GM04504 (cell line): ENCODE measurements around the gene FLT1.

Experiments
- DNase-seq: peaks from one replicate; pipeline ENCODE4 v3.0.0-alpha.2; 2012; ENCODE audit warnings: low read depth

FLT1 gene

DNA sequence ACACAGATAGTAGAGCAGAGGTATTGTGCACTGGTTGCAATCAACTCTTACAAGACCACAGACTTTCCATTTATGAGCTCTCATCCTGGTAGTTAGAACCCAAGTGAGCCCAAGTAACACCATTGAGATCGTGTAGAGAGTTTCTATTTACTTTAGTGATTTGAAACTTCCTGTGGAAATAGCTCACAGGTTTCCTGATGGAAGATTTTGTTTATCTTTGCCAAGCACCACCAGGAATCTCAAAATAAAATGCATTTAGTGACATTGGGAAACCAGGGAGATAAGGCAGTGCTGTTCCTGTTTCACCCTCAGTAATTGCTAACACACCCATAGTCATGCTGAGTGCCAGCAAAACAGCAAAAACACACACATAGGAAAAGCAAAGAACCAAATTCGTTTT is 102.5 kb downstream of the FLT1 start:
- DNase-seq, result no peak

DNA sequence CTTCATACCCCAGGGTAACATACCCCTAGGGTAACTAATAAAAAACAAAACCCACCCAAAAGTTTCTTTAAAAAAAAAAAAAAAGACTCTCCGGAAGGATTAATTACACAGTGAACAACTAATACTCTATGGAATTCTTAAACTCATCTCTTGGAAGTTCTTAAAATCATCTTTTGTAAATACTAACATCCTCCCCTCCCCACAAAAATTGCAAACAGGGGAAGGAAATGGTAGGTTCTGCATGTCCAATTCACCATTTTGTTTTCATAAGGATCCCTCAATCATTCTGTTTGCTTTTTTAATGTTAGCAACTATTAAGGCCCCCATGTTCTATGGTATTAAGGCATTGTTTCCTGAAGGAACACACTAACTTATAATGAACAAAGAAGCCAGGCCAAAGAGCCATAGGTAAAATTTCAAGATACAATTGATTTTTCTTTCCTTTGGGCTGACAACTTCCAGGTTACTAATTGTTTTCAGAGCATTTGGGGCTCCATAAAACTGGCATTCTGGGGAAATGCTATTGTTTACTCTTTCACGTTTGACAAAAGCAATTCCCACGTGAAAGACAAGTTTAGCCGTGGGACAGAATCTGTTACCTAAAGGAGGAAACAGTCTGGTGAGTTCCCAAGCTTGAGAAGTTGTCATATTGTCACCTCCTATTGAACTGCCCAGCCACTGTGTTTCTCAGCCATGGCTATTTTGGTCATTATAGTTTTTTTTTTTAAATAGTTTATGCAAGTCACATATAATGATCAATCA is 107.0 kb downstream of the FLT1 start:
- DNase-seq, result no peak

DNA sequence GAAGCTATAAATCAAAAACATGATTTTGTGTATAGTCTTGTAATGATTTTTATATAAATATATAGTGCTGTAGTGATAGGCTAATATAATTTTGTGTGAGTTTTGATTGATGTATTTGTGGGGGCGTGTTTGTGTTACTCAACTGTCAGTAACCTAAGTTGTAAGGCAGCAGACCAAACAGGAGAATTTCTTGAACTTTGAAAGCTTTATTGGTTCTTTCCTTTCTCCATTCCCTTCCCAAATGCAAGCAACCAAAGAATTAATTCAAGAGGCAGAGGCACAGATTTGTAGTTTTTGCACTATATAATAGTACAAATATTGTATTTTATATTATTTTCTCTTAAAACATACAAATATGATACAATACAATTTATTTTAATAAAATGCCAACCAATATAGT is 109.6 kb downstream of the FLT1 start:
- DNase-seq, result no peak

DNA sequence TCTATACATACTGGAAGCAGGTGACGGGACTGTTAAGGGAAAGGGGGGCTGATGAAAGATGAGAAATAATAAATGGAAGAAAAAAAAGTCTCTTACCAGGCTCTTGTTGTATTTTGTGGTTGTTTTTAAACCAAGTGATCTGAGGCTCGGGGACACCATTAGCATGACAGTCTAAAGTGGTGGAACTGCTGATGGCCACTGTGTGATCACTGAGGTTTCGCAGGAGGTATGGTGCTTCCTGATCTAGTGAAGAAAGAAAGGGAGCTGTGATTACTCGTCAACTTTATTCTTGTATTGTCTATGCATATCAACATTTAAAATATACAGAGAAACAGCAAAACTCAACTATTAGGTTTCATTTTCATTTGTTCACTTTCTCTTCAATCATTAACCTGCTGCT is 110.1 kb downstream of the FLT1 start:
- DNase-seq, result no peak

DNA sequence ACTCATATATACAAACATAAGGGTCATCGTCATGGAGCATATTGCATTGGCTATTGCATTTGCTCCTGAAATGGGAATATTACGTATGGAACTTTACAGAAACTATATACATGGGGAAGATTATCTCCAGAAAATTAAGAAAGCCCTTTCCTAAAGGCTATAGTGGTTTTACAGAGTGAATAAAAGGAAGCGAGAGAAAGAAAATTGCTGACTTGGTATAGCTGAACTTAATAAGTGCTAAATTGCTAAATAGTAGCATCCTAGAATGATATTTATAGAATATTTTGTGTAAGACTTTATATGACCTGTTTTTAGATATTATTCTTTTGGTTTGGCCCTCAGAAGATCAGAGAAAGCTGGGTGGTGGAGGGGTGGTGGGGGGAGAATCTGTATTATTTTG is 114.6 kb downstream of the FLT1 start:
- DNase-seq, result no peak

DNA sequence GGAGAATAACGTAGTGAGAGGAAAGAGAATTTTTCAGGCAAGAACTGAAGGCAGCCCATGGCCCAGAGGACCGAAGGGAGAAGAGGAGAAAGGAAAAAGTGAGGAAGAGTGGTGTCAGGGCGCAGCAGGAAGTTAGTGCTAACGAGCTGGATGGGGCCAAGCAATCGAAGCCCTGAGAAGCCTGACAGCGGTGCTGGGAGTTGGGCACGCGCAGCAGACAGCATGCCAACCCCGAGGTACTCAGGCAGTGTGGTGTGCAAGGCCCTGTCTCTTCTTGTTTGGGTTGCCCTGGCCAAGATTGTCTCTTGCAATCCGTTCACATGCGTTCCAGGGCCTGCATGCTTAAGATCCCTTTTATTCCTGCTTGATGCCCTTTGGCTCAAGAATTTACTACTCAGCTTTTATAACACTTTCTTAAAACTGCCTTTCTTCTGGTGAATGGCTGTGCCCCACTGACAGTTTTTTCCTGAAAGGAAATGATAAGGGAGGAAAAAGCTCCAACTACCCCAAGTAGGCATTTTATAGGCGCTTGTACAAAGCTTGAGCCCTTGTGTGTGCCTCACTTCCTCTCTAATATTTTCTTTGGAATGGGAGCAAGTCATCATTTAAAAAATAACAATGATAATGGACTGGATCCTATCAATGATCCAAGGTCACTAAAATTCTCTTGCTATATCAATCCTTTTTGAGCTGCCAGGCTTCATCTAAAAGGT is 115.4 kb downstream of the FLT1 start:
- DNase-seq, result no peak

DNA sequence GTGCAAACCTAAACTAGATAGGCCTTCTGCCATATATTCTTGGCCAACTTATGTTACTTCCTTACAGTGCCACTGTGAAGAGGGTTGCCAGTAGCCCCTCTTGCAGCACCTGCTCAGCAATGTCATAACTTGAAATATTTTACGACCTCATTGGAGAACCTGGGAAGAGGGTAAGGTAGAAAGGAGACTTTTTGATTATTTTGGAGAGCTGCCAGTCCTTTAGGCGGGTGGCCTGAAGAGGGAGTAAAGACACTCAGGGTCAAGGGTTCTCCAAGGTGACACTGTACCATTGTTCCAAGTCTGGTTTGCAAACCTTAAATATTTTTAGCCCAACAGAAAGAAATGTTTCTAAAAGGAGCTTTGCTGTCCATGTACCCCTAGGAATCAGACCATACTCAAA is 118.3 kb downstream of the FLT1 start:
- no peak for DNase-seq

DNA sequence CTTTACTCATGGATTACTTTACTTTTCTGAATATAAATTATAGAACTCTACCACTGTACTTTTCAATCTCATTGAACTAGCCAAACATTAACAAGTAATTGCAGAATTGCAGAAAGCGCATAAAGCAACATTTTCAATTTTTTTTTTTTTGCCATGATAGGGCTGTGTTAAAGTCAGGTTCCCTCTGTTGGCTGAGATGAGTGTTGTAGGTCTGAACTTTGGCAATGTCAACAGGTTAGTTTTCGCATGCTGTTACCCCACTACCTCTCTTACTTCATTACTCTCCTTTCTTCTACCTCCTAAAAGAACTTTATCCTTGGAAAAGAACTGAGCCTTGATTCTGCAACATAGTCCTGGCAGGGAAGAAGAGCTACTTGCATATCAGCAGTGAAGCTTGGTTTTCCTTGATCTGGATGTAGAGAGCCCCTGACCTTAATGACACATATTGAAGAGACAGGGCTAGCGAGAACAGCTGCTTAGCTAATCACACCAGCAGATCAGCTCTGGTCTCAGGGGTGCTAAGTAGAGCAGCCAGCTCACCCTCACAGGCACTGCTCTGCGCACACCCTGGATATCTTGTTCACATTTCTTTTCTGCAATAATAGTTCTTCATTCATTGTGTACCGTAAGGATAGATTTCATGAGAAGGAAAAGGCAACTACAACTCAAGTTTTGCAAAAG is 119.5 kb downstream of the FLT1 start:
- DNase-seq, result no peak

DNA sequence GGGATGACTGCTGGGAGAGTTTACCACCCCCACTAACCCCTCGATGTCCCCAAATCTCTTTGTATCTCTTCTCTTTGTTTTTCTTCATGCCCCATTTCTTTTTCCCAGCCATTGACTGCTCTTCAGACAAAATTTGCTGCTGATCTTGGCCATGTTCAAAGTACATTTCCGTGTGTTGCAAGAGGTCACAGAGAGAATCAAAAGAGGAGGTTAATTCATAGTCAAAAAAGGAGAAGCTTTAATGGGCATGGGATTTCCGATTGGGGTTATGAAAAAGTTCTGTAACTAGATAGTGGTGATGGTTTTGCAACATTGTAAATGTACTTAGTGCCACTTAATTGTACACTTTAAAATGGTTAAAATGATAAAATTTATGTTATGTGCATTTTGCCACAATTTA is 121.1 kb downstream of the FLT1 start:
- no peak for DNase-seq

DNA sequence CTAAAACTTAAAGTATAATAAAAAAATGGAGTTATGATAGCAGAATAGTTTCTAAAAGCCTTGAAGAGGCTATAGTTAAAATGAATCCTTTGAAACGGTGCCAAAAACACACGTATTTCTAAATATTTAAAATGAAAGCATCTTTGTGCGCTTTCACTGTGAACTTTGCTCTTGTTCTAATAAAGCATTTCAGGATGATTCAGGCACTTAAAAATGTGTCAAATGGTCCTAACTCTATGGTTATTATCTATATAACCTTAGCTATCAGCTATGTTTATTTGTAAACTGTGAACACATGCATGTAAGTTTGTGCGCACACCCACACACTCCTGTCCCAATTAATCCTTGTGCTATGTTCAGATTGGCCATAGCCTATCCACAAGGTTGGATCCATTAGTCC is 124.5 kb downstream of the FLT1 start:
- DNase-seq, result no peak

DNA sequence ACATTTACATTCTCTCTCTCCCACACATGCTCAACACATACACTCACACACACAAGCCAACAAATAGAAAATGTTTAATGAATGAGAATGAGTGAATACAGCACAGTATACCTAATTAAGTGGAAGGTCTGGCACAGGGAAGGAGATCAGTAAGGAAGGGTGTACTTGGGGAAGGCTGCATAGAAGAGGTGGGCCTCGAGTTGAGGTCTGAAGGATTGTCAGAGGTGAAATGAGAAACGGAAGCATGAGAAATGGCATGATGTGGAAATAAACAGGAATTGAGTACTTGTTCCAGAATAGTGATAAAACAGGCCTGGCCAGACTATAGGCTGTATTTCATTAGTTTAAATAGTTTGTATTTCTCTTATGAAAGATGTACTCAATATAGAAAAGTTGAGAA is 136.2 kb downstream of the FLT1 start:
- no peak for DNase-seq

DNA sequence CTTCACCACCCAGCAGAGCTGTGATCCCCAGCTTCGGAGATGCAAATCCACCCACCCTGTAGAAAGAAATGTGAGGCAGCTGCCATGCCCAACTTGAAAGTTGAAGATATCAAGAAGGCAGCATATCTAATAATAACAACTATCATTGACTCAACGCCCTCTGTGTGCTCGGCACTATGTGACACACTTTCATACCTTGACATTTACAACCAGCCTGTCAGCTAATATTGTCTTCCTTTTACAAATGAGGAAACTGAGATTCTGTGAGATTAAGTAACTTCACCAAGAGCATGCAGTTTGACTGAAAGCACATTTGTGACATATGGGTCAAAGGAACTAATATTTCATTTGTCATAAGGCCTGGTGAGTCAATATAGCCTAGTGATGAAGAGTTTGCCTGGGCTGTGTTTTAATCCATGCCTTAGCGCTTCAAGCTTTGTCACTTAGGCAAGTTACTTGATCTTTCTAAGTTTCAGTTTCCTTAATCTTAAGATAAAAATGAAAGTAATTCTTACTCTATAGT is 137.0 kb downstream of the FLT1 start:
- DNase-seq, result no peak

DNA sequence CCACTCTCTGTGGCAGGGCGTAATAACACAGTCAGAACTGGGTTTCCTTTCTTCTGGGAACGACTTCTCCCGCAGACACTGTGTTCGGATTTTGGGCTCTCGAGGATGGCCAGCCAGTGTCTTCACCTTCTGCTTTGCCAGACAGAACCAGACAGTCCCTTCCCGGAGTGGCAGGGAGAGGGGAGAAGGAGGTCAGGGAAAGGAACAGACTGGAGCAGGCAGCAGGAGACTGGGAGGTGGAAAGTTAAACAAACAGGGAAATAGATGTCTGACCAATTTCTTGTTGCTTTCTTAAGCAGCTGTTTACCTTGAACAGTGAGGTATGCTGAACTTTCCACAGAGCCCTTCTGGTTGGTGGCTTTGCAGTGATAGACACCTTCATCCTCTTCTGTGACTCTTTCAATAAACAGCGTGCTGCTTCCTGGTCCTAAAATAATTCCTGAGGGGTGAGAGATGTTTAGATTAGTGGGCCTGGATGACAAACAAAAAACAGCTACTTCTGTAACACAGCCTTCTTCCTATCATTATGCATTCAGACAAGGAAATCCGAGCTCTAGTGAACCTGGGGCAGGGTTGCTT is 137.6 kb downstream of the FLT1 start:
- DNase-seq, result no peak

DNA sequence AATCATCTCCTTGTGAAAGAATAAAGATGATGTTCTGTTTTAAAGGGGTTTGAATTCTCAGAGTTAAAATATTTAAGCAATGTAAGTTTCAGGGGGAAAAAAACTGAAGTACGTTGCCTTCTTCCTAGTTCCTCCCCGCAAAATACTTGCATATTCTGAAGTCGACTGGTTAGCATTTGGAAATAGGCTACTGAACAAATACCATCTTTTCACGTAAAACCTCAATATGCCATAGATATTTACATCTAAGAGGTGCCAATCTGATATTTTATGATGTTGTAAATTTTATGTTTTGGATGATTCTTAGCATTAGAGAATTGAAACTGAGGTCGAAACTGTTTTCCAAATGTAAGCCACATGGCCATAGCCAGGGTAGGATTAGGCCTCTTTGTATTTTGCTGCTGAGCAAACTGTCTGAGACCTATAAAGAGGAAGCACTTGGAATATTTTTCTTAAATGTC is 138.3 kb downstream of the FLT1 start:
- no peak for DNase-seq

DNA sequence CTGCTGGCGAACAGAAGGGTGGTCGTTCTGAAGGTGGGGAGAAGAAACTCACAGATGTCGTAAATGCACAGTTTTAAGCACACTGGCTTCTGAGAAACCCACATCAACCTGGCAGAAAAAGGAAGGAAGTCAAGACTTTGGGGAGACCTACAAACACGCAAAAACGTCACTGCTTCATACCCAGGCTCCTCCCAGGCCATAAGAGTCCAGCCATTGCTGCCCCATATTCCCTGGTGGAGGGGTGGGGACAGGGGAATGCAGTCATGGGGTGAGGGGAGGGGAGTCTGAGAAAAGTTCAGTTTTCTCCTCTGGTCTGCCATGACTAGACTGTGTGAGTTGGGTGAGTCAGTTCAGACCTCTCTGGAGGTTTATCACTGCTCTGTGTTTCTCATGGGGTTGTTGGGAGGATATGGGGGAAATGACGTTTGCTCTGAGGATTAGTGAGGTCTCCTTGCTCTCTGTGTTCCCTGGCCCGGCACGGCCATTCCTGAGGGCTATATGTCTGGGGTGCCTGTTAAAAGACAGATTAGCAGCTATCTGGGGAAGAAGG is 139.0 kb downstream of the FLT1 start:
- DNase-seq, result no peak

DNA sequence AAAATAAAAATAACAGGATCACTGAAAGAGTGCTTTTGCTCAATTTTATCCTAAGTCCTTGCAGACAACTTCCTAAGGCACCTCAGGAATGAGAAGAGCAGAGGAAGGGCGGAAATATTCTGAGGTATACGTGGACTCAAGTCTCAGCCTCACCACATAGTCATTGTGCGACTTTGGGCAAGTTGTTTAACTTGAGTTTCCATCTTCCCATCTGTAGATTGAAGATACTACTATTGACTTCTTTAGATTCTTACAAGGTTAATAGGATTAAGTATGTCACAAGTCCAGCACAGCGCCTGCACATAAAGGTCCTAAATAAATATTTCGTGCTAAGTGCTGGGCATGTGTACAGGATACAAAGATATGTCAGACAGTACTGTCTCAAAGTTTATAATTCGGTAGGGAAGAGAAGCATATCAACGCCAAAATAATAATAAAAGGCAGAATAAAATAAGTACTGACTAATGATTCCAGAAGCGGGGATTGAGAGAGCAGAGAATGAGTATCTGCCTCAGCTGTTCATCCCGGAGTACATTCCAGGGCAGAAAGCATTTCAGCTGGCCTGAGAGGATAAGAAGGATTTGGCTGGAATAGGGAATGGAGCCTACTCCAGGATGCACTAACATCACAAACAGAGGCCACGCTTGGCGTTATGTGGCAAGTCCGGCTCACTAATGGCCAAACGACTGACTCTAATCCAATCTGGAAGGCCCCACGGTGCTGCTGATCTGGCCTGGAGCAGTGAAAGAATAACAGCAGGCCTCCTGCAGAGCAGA is 139.7 kb downstream of the FLT1 start:
- DNase-seq, result no peak

DNA sequence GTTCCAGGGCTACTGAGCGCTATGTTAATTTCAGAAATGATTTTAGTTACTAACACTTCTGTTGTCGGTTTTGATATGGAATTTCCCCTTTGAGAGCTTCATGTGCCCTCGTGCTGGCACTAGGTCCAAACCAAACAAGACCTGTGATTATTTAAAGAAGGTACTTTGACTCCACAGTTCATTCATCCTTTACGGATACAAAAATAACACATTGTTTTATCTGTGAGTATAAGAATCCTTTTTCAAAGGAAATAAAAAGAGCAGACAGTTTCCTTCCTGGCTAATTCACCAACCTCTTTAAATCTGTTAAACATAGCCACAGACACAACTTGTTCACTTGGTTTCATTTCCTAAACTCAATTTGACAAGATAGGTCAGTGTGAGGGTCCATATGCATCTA is 141.2 kb downstream of the FLT1 start:
- no peak for DNase-seq

DNA sequence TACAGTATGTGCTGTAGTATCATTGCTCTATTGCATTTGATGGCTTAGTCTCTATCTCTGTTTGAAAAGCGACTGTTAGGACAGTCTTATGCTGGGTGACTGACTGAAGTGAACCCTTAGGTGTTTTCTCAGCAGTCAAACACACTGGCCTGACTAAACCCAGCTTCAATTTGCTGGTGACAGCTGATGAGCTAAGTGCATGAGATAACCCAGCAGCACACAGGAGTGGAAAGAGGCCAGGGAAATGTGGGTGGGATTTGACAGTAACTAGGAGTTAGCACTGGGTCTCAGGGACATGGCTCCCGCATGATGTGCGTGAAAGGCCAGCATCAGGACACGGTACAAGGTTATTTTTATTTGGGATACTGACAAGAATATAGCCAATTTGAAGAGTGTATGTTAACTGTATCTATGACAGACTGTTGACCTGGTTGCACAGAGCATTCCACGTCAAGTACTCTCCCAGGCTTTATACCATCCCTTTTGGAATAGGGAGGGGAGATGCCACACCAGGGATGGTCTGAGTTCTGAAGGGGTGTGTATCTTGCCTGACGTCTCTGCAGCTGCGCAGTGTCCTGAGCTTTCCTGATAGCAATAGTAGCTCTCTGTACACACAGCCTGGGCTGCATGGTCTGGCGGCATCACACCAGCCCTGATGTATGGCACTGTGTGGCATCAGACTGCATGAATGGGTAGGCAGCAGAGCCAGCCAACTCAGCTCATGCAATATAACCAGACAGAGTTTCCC is 144.8 kb downstream of the FLT1 start:
- no peak for DNase-seq

DNA sequence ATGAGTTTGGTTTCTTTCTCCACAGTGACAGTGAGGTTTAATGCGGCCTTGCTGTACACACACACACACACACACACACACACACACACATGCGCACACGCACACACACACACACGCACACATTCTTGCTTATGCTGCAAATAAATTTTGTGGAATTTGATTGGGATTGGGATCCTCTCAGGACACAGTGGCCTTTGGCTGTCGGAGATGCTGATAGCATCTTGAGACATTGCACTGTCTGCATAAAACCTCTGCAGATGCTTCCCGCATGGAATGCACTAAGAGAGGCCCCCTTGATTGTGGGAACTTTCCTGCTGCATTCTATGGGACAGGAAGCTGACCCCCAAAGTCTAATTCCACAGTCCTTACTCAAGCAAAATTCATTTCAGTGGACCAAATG is 145.6 kb downstream of the FLT1 start:
- no peak for DNase-seq

DNA sequence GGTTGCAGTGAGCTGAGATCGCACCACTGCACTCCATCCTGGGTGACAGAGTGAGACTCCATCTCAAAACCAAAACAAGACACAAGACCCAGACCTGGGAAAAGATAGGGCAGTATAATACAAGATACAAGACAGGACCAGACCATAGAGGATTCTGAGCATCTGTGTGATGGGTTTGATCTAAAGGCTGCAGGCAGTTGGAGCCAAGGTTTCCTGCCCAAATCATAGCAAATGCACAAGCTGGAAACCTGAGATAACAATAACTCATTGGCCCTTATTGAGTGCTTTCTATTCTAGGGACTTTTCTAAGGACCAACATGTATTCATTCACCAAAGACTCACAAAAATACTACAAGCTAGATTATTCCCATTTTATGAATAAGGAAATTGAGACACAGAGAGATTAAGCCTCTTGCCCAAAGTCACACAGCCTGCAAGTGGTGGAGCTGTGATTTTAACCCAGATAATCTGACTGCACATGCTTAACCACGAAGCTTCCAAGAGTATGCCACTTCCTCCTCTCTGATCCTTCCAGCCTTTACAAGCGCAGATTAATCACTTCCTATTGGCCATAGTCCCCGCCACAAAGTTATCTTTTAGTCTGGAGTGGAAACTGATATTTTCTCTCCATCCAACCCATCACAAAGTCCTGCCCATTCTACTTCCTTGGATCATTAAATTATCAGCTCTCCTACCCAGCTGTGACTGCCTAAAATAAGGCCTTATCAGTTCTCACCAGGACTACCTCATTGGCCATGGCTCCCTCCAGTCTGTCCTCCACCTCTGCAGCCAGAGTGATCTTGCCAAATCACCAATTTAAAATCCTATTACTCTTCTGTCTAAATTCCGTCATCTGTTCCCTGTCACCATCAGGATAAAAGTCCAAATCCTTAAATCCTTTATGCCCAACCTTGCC is 147.2 kb downstream of the FLT1 start:
- no peak for DNase-seq
